Erythroblast (primary cell): ENCODE measurements around the gene AURKAIP1.
"Not testable (repeated sequence)": the region's sequence is repeated elsewhere in the genome, so short reads cannot be mapped to it uniquely, and the experiment has no call there.

Source experiments
- GATA1 ChIP-seq: IDR thresholded peaks from 2 replicates; pipeline ENCODE4 v1.6.1; 2011; ENCODE audit warnings: low read depth, mild to moderate bottlenecking, control low read depth, low read length, moderate library complexity
- POLR2A ChIP-seq: IDR thresholded peaks from 2 replicates; pipeline ENCODE4 v1.6.1; 2011; ENCODE audit warnings: mild to moderate bottlenecking, low read length

GRCh38 chr1:1412311-1412902, 37.4 kb upstream of the AURKAIP1 start:
- TF ChIP-seq POLR2A, GATA1: not testable (repeated sequence)
